ENCODE measurements around the gene ZDHHC5. TPM values are rescaled to one million over a fixed set of nuclear protein-coding genes. Genes with fewer than 3 reads are reported as not detected.

The ZDHHC5 gene
- total and polyA plus RNA-seq, 3 donors from 2014 or later, result 75.4 to 124 (median 79.8) TPM

GRCh38 chr11:57646194-57646798, 21.6 kb upstream of the ZDHHC5 start:
- no peak for TF ChIP-seq CTCF (IDR thresholded peaks at IDR 0.05)
- TF ChIP-seq POLR2A (IDR thresholded peaks at IDR 0.05), result no peak
- Histone ChIP-seq H3K36me3 (ENCODE audit: low read depth, missing control alignments) (no peaks in the 10 kb centered on the region), H3K9me3 (no peaks in the 10 kb centered on the region), H3K27ac (no peak overlapping the region), H3K4me3 (no peak overlapping the region), H3K4me1 (peaks cover 43% of the 10 kb centered on the region), H3K27me3 (no peaks in the 10 kb centered on the region)
- WGBS, 2 donors, result 54 to 59% methylated on average over 5 to 10 of the region's 10 CpGs
- DNase-seq, result no peak
- intact Hi-C loops (cut with DNase I; ENCODE audit: low total_unique reads), result no loop called here

GRCh38 chr11:57646799-57647303, 21.1 kb upstream of the ZDHHC5 start:
- no peak overlapping the region for H3K27ac ChIP-seq
- intact Hi-C loops (cut with DNase I; ENCODE audit: low total_unique reads), result no loop called here
- DNase-seq, result no peak
- TF ChIP-seq POLR2A (IDR thresholded peaks at IDR 0.05) (no peak), CTCF (IDR thresholded peaks at IDR 0.05) (no peak)
- WGBS, 2 donors, result 36 to 59% methylated on average over 14 to 23 of the region's 23 CpGs
- no peaks in the 10 kb centered on the region for H3K9me3 ChIP-seq
- no peak overlapping the region for H3K4me3 ChIP-seq
- no peaks in the 10 kb centered on the region for H3K36me3 ChIP-seq (ENCODE audit: low read depth, missing control alignments)
- peaks cover 43% of the 10 kb centered on the region for H3K4me1 ChIP-seq
- H3K27me3 ChIP-seq, result no peaks in the 10 kb centered on the region

- peaks cover 43% of the 10 kb centered on the region for H3K4me1 ChIP-seq
- H3K4me3 ChIP-seq, result no peak overlapping the region
- no peaks in the 10 kb centered on the region for H3K27me3 ChIP-seq
- no peak overlapping the region for H3K27ac ChIP-seq
- DNase-seq, result no peak
- 24 to 39% methylated on average over 9 to 10 of the region's 10 CpGs for WGBS, 2 donors
- TF ChIP-seq POLR2A (IDR thresholded peaks at IDR 0.05) (no peak), CTCF (IDR thresholded peaks at IDR 0.05) (no peak)
- intact Hi-C loops (cut with DNase I; ENCODE audit: low total_unique reads), result no loop called here
- no peaks in the 10 kb centered on the region for H3K9me3 ChIP-seq
- H3K36me3 ChIP-seq (ENCODE audit: low read depth, missing control alignments), result no peaks in the 10 kb centered on the region
Measured at GRCh38 chr11:57647372-57647771, 20.5 kb upstream of the ZDHHC5 start.

GRCh38 chr11:57647960-57648800, 19.7 kb upstream of the ZDHHC5 start:
- no peak overlapping the region for H3K27ac ChIP-seq
- peaks cover 43% of the 10 kb centered on the region for H3K4me1 ChIP-seq
- intact Hi-C loops (cut with DNase I; ENCODE audit: low total_unique reads), result no loop called here
- no peaks in the 10 kb centered on the region for H3K9me3 ChIP-seq
- no peaks in the 10 kb centered on the region for H3K27me3 ChIP-seq
- H3K36me3 ChIP-seq (ENCODE audit: low read depth, missing control alignments), result no peaks in the 10 kb centered on the region
- H3K4me3 ChIP-seq, result no peak overlapping the region
- 19 to 32% methylated on average over 6 to 13 of the region's 13 CpGs for WGBS, 2 donors
- DNase-seq, result no peak
- no peak for TF ChIP-seq POLR2A (IDR thresholded peaks at IDR 0.05)
- TF ChIP-seq CTCF (IDR thresholded peaks at IDR 0.05), result no peak

Measured in testis (tissue), 3 donors.